Body of pancreas (tissue), 4 donors: ENCODE measurements around the gene GPT2.

Source experiments
- CTCF ChIP-seq, 7 experiments: fragments of 450-650 bp in 4 of 7; fragments of 200-600 bp in 3 of 7; sonication (generic) in 3 of 7; IDR thresholded peaks; one replicate each; pipeline ENCODE4 v1.5.1; 2016 to 2019; ENCODE audit warnings: antibody characterized with exemption in 7 of 7
- POLR2A ChIP-seq, 3 donors: fragments of 450-650 bp; IDR thresholded peaks; one replicate each; pipeline ENCODE4 v1.6.1; 2016; ENCODE audit warnings: antibody characterized with exemption in 3 of 3, mild to moderate bottlenecking in 2 of 3

GRCh38 chr16:46850619-46851555, 33.3 kb upstream of the GPT2 start:
- no peak for TF ChIP-seq POLR2A (IDR thresholded peaks at IDR 0.05)
- TF ChIP-seq CTCF (IDR thresholded peaks at IDR 0.05): no peak
